Measurements from ENCODE around the gene ST14. TPM values are rescaled to one million over a fixed set of nuclear protein-coding genes. Genes with fewer than 3 reads are reported as not detected.
"Not testable (repeated sequence)": the region's sequence is repeated elsewhere in the genome, so short reads cannot be mapped to it uniquely, and the experiment has no call there.

ST14 gene
- total RNA-seq, 4 donors from 2014 or later: 104 to 469 (median 424) TPM

GRCh38 chr11:130190371-130190881 lies 30.8 kb downstream of the ST14 start:
- TF ChIP-seq CTCF (IDR thresholded peaks at IDR 0.05) (peak in 2 of 6 experiments; percentile 3 to 20), POLR2A (IDR thresholded peaks at IDR 0.05) (no peak)
- Histone ChIP-seq H3K36me3 (peaks cover 0 to 32% (median 0%) of the 10 kb centered on the region in 3 donors), H3K4me3 (peak overlapping the region in 2 of 4 donors; percentile 44 to 51), H3K9me3 (no peaks in the 10 kb centered on the region), H3K4me1 (peaks cover 0 to 54% (median 9%) of the 10 kb centered on the region in 4 donors), H3K27me3 (no peaks in the 10 kb centered on the region), H3K27ac (peak overlapping the region in 3 of 4 donors; percentile 76 to 99 (median 98))
- DNase-seq: peak in 1 of 3 donors; percentile 74

GRCh38 chr11:130191896-130192295 lies 32.3 kb downstream of the ST14 start:
- TF ChIP-seq CTCF (IDR thresholded peaks at IDR 0.05): no peak
- TF ChIP-seq POLR2A (IDR thresholded peaks at IDR 0.05): no peak
- H3K27me3 ChIP-seq: no peaks in the 10 kb centered on the region
- H3K4me1 ChIP-seq: peaks cover 0 to 44% (median 9%) of the 10 kb centered on the region in 4 donors
- DNase-seq: no peak
- peaks cover 0 to 47% (median 0%) of the 10 kb centered on the region in 3 donors for H3K36me3 ChIP-seq
- no peaks in the 10 kb centered on the region for H3K9me3 ChIP-seq
- no peak overlapping the region for H3K4me3 ChIP-seq
- H3K27ac ChIP-seq: peak overlapping the region in 3 of 4 donors; percentile 76 to 99 (median 98)

GRCh38 chr11:130192845-130193267 lies 33.3 kb downstream of the ST14 start:
- peak in 1 of 2 donors; percentile 25 for TF ChIP-seq POLR2A (IDR thresholded peaks at IDR 0.05)
- no peak for TF ChIP-seq CTCF (IDR thresholded peaks at IDR 0.05)
- H3K27ac ChIP-seq: peak overlapping the region in 3 of 4 donors; percentile 46 to 99 (median 98)
- peaks cover 0 to 56% (median 0%) of the 10 kb centered on the region in 3 donors for H3K36me3 ChIP-seq
- peaks cover 0 to 35% (median 9%) of the 10 kb centered on the region in 4 donors for H3K4me1 ChIP-seq
- no peaks in the 10 kb centered on the region for H3K9me3 ChIP-seq
- H3K4me3 ChIP-seq: no peak overlapping the region
- no peaks in the 10 kb centered on the region for H3K27me3 ChIP-seq
- peak in 1 of 3 donors; percentile 72 for DNase-seq

- Histone ChIP-seq H3K36me3 (peaks cover 0 to 63% (median 0%) of the 10 kb centered on the region in 3 donors), H3K27ac (peak overlapping the region in 3 of 4 donors; percentile 46 to 99 (median 98)), H3K4me1 (peaks cover 0 to 28% (median 8%) of the 10 kb centered on the region in 4 donors)
- not testable (repeated sequence) for H3K27me3 ChIP-seq, H3K9me3 ChIP-seq, H3K4me3 ChIP-seq
- peak in 1 of 3 donors; percentile 66 for DNase-seq
These were observed 34.0 kb downstream of the ST14 start for GRCh38 chr11:130193551-130193950.

GRCh38 chr11:130194241-130195023 lies 34.9 kb downstream of the ST14 start:
- peaks cover 0 to 72% (median 0%) of the 10 kb centered on the region in 3 donors for H3K36me3 ChIP-seq
- no peak for TF ChIP-seq CTCF (IDR thresholded peaks at IDR 0.05)
- no peak for TF ChIP-seq POLR2A (IDR thresholded peaks at IDR 0.05)
- H3K4me1 ChIP-seq: peaks cover 0 to 21% (median 4%) of the 10 kb centered on the region in 4 donors
- no peaks in the 10 kb centered on the region for H3K9me3 ChIP-seq
- no peak for DNase-seq
- H3K27ac ChIP-seq: peak overlapping the region in 1 of 4 donors; percentile 98
- H3K4me3 ChIP-seq: no peak overlapping the region
- no peaks in the 10 kb centered on the region for H3K27me3 ChIP-seq

All from Peyer's patch (tissue), 4 donors.